Right lobe of liver (tissue), 4 donors: ENCODE results near the gene FOXP3.

Source experiments
- CTCF ChIP-seq, 4 donors: fragments of 200-600 bp in 3 of 4; fragments of 450-650 bp in 1 of 4; IDR thresholded peaks; one replicate each; pipeline versions ENCODE4 v1.5.1 to v1.8.0; 2016 to 2022; ENCODE audit warnings: antibody characterized with exemption in 4 of 4, mild to moderate bottlenecking in 2 of 4
- POLR2A ChIP-seq: fragments of 450-650 bp; IDR thresholded peaks from one replicate; pipeline ENCODE4 v1.6.1; 2017; ENCODE audit warnings: antibody characterized with exemption, mild to moderate bottlenecking
- donor health status: DM: no; HTN: no; CAD: no.
- donor health status: DM: no; HTN: no; CAD: no.
- donor health status: DM: no; HTN: yes; CAD: no.

- TF ChIP-seq POLR2A (no peak), CTCF (IDR thresholded peaks at IDR 0.05) (no peak)
These were observed 2.3 kb upstream of the FOXP3 start for GRCh38 chrX:49266523-49267445.
